GM18870 (cell line): Measurements from ENCODE around the gene METTL2B.
A peak's percentile ranks its signal among the peaks of the same experiment; 100 is the strongest.

Source experiments
- ATAC-seq: cut with Tn5 transposase; IDR thresholded peaks from one replicate; pipeline ENCODE4 v1.9.1; 2021; ENCODE audit warnings: moderate library complexity; ENCODE audit not compliant: unreplicated experiment

The METTL2B gene, protein sequence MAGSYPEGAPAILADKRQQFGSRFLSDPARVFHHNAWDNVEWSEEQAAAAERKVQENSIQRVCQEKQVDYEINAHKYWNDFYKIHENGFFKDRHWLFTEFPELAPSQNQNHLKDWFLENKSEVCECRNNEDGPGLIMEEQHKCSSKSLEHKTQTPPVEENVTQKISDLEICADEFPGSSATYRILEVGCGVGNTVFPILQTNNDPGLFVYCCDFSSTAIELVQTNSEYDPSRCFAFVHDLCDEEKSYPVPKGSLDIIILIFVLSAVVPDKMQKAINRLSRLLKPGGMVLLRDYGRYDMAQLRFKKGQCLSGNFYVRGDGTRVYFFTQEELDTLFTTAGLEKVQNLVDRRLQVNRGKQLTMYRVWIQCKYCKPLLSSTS

DNA sequence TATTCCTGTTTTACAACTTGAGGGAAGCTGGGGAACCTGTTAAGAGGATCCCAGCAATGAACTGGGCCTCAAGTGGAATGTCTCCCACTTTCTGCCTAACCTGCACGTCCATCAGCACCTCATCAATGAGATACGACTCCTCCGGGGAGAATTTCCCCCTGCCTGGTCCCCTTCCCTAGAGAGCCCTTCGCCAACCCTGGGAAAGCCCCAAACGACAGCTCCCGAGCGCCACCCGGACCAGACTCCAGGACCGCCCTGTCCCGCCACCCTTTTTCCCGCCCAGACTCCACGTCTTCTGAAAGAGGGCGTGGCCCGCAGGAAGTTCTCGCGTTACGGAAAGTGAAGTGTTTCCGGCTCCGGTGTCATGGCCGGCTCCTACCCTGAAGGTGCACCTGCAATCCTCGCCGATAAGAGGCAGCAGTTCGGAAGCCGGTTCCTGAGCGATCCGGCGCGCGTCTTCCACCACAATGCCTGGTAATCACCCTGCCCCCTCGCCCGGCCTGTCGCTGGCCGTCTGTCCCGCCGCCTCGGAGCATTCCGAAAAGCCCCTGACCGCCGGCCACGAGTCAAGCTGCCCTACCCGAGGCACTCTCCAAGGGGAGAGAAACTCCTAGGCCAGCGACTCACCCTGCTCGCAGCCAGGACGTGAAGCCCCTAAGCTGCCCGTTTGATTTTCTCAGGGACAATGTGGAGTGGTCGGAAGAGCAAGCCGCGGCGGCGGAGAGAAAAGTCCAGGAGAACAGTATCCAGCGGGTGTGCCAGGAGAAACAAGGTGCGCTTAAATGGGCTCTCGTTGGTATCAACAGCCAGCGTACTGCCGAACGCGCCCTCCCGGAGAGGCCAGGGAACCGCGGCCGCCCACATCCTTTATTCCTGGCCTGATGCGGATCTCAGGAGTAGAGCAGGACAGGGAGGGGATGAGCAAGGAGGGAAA is at the start of gene METTL2B:
Gene METTL2B (plus strand): TSS at position 347 of the 934 bp plus-strand sequence. CDS start 18 bp downstream, at position 365.
- ATAC-seq, result peak; percentile 89

DNA sequence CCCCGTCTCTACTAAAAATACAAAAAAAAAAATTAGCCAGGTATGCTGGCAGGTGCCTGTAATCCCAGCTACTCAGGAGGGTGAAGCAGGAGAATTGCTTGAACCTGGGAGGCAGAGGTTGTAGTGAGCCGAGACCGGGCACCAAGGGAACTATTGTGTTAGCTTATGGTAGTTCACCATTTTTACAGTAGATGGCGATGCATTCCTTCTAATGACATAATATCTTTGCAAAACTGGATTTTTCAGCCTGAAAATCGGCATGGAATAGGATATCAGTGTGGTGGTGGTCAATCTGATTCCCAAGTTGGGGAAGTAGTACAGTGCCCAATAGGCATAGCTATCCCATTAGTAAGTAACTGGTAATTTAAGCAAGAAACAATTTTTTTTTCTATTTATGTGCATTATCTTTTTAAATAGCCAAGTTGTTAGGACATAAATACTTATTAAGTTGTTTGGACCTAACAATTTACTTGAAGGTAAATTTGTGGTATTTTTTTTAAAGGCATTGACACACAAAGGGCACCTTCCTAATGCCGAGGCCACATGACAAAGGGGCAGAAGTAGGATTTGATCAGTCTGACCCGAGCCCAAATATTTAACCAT is 49.2 kb upstream of the METTL2B start:
- ATAC-seq, result no peak

DNA sequence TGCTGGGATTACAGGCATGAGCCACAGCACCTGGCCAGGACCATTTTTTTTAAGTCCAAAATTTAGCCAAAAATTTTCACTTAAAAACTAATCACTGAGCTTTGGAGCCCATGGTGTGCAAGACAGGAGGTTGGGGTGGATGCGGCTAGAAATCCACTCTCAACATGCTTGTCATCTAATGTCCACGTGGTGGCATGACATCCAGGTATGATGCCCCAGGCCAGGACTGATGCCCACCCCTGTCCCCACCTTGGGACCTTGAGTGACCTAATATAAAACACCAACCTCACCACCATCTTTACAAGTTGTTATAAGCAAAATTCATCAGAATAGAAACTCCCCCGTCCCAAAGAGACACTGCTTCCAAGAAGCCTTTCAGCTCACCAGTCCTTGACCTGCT is 46.3 kb upstream of the METTL2B start:
- ATAC-seq, result no peak

DNA sequence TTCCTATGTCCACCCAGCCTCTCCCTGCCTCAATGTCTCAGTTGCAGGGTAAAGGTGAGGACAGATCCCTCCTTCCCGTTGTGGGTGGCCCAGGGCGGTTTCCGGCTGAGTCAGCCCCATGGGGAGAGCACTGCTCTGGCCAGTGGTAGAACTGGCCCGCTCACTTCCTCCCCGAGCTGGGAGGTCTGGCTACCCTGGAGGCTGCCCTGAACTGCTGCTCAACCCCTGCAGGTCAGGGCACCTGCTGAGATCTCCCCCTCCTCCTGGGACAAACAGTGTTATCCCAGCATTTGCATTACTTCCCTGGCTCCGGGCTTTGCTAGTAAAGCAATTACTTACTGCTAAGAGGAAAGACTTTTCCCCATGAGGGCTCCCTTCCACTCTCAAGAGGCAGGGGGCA is 45.3 kb upstream of the METTL2B start:
- ATAC-seq, result no peak

DNA sequence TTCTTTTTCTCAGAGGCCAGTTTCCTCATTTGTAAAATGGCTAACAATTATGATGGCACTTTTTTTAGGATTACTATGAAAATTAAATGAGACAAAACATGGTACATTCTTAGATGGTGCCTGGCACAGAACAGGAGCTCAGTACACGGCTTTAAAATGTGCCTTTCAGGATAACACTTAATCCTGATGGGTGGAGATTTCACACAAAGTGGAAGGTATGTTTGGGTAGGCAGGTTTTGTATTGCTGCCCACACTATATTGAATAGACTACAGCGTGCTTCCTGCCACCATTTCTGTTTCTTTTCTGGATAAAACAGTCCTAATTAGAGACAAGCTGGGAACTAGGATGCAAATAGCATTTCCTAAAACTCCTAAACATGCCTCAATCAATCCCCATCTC is 44.8 kb upstream of the METTL2B start:
- ATAC-seq, result no peak

DNA sequence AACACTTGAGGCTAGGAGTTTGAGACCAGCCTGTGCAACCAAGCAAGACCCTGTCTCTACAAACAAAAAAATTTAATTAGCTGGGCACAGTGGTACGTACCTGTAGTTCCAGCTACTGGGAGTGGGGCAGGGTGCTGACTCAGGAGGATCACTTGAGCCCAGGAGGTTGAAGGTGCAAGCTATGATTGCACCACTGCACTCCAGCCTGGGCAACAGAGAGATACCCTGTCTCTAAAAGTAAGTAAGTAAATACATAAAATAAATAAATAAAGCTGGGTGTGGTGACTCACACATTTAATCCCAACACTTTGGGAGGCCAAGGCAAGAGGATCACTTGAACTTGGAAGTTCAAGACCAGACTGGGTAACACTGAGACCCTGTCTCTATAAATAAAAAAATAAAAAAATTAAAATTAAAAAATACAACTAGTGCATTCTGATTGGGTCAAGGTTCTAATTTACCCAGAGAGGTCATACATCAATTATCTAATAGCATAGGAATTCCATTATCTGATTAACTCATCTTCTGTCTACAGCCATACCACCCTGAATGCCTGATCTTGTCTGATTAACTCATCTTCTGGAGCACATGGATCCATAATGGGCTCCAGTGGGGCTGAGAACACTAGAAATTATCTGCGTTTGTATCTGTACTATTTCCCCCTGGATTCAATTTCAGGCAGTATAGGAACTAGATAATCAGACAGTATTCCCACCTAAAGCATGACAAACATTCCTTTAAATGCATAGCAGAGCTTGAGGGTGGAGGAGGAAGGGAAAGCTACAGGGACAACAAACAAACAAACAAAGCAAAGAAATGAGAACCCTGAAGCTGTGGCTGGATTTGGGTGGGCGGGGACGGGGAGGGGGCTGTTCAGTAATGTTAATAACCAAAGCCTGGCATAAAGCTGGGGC is 41.9 kb upstream of the METTL2B start:
- no peak for ATAC-seq

DNA sequence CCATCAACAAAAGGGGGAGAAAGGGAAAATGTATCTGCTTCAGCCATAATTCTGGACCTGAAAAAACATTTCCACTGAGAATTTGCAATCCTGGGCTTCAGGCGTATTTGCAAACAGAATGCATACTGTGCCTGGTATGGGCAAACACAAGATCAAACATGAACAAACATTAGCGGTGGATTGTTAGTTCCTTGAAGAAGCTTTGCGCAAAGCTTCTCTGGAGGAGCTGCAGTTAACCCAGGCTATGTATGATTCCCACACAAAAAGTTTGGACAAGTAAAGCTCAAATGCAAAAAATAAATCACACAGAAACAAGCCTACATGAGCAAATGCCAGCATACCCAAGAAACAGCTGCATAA is 41.2 kb upstream of the METTL2B start:
- no peak for ATAC-seq

DNA sequence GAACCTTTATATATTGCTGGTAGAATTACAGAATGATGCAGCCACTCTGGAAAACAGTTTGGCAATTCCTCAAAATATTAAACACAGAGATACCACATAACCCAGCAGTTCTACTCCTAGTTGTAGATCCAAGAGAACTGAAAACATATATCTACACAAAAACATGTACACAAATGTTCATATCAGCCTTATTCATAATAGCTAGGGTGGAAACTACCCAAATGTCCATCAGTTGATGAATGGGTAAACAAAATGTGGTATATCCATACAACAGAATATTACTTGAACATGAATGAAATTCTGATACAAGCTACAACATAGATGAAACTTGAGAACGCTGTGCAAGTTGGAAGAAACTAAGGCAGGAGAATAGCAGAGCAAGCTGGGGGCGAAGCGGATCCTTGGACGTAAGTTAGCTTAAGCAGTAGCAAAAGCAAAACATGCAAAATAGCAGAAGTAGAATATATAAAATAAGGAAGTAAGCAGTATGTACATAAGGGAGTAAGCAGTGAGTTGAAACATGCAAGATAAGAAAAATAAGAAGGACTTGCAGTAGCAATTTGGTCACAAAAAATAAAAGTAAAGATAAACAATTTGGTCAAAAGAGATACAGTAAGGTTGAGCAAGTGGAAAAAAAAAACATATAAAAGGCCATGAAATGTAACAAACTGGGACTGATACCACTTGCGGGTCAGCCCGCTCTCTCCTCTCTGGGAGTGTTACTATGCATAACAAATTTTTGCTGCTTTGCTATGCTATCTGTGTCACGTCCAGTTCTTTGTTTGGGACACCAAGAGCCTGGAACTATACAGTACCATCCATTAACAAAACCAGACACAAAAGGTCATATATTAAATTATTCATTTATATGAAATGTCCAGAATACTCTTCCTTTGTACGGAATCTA is 38.9 kb upstream of the METTL2B start:
- no peak for ATAC-seq

DNA sequence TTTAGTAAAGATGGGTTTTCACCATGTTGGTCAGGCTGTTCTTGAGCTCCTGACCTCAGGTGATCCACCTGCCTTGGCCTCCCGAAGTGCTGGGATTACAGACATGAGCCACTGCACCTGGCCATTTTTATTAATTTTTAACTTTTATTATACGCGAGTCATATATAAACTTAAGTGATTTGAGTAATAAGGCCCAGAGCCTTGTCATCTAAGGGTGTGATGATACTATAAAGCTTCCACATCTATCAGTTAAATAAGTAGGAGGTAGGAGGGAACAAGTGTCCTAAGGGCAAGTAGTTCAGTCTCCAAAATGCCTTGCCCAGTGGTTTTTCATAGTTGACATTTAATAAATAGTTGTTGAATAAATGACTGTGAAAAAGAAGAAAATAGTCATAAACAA is 34.2 kb upstream of the METTL2B start:
- no peak for ATAC-seq

DNA sequence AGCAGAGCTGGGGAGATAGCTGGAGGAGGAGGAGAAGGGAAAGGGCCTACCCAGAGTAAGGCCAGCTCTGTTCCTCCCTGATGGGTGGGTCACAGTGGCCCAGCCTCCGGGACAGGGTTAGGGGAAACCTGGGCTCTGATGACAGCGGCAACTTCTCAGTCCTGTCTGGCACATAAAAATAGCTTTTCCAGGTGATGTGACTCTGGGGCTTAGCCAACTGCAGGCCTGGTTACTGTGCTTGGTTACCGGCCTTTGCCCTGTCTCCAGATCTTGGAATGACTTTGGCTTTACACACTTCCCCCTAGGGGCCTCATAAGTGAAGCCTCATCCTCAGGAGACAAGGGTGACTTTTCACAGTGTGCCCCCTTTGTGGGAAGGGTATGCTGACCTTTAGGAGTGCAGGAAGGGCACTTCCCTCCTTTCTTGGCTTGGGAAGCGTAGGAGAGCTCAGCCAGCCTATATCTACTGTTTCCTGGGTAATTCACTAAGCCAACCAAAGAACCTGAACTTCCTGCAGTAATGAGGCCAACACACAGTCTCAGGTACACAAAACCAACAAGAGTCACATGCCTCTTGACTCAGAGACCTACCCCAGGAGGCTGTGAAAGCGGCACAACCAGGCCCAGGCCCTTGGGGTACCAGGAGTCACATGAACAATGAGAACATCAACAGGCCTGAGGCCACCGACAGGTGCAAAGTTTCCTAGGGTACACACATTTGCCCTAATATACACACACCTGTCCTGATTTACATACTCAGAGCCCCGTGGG is 32.5 kb upstream of the METTL2B start:
- no peak for ATAC-seq

DNA sequence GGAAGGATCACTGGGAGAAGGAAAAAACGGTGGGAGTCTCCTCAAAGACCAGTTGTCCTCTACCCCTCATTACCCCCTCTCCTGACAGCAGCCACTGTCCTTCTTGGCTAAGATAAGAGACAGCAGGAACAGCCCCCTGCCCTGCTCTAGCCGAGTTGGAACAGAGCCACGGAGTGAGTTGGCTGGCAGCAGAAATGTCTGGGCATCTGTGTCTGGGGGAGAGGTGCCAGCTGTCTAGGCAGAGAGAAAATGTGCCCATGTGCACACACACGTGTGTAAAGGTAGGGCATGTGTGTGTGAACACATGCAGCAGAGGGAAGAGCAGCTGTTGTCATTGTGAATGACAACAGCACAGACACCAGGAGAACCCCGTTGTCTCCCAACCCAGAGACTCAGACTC is 30.2 kb upstream of the METTL2B start:
- ATAC-seq, result no peak

DNA sequence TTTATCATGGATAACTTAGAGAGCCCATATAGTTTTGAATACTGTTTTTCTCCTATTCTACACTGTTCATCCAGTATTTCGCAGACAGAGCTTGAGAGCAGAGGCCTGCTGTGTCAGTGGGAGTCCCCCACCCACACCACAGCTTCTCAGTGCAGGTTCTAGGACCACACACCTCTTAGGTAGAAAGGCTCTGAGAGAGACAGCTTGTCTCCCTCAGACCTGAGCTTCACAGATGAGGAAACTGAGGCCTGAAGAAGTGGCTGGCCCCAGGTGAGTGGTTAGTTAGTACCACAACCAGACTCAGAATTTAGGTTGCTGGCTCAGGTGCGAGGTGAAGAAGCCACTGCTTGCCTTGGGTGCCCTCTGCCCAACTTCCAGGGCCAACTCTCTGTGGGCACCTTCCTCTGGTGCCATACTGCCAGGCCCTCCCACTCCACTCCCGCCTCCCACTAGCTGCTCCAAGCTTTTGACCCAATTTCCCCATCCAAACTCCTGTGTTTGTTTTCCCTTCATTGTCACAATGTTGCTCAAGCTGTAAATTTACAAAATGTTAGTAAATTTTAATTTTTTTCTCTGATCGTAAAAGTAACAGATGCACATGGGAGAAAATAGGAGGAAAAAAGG is 28.5 kb upstream of the METTL2B start:
- ATAC-seq, result no peak

DNA sequence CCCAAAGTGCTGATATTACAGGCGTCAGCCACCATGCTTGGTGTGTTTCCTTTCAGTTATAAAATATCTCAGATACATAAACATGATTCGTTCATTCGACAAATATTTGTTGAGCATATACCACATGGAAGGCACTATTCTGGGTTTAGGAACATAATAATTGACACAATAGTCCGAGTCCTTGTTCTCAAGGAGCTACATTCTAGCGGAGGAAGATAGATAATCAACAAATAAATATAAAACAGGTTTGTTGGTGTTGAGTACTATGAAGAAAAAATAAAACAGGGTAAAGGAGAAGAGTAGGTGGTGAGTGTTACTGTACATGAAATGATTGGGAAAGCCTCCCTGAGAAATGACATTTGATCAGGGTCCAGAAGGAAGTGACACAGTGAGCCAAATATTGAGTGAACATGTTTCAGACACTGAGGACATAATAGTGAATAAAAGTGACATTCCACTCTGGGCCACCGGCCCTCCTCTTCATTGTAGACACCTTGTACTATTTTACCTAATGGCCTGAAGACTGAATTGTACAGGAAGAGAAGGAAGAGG is 27.7 kb upstream of the METTL2B start:
- no peak for ATAC-seq

DNA sequence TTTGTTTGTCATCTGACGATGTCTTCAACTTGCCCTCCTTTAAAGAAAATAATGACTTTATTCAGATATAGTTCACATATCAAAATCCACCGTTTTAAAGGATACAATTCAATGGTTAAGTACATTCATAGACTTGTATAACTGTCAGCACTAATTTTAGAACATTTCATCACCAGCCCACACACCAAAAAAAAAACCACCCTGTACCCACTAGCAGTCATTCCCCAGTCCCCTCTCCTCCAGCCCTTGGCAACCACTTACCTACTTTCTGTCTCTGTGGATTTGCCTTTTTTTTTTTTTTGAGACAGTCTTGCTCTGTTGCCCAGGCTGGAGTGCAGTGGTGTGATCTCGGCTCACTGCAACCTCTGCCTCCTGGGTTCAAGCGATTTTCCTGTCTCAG is 26.1 kb upstream of the METTL2B start:
- ATAC-seq, result no peak

DNA sequence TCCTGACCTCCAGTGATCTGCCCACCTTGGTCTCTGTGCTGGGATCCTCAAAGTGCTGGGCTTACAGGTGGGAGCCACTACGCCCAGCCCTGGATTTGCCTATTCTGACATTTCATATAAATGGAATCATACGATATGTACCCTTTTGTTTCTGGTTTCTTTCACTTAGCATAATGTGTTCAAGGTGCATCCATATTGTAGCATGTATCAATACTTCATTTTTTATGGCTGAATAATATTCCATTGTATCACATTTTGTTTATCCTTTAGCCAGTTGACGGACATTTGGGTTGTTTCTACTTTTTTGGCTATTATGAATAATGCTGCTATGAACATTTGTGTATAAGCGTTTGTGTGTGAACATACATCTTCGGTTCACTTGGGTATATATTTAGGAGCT is 25.6 kb upstream of the METTL2B start:
- no peak for ATAC-seq

DNA sequence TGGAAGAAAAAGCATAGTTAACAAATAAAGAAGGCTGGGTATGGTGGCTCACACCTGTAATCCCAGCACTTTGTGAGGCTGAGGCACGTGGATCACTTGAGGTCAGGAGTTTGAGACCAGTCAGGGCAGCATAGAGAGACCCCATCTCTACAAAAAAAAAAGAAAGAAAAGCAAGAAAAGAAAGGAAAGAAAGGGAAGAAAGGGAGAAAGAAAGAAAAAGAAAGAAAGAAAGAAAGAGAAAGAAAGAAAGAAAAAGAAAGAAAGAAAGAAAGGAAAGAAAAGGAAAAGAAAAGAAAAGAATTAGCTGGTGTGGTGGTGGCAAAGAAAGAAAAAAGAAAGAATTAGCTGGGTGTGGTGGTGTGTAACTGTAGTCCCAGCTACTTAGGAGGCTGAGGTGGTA is 24.0 kb upstream of the METTL2B start:
- no peak for ATAC-seq

DNA sequence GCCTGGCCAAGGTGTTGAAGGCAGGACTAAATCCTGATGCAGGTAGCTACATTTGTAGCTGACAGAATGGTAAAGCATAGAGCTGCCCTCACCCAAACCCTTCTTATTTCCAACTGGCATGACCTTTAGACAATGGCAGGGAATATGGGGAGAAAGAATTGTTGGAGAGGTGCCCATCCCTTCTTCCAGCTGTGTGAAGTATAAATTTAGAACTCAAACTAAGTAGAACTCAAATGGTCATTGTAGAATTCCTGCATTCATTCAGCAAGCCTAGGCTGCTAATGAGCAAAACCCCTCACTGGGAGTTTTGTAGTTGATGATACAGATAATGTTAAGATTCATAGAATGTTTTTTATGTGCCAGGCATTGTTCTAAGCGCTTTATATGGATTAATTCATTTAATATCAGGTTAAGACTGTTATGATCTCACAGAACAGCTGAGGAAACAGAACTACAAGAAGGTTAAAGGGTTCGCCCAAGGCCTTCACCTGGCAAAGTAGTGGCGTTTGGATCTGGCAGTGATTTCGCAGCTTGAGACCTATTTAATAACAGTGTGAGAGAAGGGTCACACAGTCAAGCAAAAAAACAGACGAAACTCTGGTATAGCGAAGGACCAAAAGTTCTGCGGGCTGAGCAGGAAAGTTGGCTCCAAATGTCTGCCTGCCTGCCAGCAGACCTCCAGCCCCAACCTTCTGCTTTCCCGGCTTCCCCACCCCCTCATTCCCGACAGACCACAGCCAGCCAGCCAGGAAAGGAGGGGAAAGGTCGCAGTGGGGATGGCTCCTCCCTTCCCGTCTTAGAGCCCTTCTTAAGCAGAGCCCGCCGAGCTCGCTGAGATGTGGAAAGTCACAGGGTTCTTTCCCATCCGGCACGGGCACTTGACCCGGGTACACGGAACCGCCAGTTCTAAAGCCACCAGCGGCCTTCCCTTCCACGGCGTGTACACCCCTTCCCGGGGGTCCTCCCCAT is 22.4 kb upstream of the METTL2B start:
- no peak for ATAC-seq
